Embryonic facial prominence (tissue), 1 donor: ENCODE results near the gene GJB5.

Experiments used
- DNase-seq: peaks from one replicate; pipeline ENCODE4 v3.0.0-alpha.2; 2016; ENCODE audit errors: extremely low spot score

GJB5 gene

DNA sequence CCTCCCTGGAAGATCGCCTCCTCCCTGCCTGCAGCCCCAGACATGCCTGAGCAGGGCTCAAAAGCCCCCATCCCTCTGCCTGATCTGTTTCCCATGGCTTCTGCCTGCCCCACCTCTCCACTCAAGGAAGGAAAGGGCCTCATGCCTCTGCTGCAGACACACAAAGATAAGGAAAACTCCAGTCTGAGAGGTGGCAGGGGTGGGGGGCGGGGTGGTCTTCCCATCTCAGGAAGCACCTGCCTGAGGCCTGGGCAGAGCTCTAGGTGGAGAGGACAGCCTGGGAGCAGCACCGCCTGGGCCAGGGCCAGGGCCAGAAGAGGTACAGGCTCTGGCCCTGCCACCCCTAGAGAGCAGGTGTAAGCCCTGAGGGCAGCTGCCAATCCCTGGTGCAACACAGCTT, 22.1 kb downstream of the GJB5 start:
- DNase-seq: no peak

DNA sequence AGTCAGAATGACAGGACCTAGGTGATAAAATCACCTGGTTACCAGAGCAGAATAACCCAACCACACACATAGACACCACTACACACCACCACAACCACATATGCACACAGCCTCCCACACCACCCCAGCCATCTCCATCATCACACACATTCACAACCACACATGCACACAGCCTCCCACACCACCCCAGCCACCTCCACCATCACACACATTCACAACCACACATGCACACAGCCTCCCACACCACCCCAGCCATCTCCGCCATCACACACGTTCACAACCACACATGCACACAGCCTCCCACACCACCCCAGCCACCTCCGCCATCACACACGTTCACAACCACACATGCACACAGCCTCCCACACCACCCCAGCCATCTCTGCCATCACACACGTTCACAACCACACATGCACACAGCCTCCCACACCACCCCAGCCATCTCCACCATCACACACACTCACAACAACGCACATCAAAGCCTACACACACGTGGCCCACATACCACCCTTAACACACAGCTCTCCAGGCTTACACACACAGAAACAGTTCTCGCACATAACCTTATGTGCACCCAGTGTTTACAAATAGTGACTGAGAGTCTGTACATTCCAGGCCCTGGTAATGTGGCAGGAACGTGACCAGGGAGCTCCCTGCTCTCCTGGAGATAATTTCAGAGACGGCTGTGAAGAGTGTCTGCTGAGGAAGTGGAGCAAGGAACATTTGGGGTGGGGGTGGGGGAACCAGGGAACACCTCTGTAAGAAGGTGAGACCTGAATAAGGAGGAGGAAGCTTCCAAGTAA, 22.9 kb downstream of the GJB5 start:
- DNase-seq: no peak

DNA sequence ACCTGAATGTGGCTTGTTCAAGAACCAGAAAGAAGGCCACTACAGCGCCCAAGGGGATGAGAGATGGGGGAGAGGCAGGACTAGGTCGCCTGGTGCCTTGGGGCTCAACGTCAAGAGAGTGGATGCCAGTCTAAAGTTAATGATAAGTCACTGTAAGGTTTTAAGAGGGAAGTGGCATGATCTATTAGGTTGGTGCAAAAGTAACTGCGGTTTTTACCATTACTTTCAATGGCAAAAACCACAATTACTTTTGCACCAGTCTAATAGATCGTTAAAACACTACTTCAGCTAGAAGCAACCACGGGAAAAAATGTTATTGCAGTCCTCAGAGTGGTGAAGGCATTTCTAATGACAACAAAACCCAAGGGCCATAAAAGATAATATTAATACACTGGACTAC, 23.5 kb downstream of the GJB5 start:
- DNase-seq: no peak

DNA sequence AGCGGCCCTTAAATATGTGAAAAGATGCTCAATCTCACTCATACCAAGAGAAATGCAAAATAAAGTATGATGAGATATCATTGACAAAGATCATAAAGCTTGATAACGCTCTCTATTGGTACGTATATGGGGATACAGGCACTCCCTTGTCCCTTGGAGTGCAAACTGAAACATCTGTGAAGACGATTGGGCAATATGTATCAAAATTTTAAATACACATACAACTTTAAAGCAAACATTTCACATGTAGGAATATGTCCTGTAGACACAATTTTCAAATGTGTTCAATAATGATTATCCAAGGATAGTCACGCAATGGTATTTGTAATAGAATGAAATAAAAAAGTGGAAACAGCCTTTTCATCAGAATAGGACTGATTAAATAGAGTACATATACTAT, 24.2 kb downstream of the GJB5 start:
- DNase-seq: no peak

DNA sequence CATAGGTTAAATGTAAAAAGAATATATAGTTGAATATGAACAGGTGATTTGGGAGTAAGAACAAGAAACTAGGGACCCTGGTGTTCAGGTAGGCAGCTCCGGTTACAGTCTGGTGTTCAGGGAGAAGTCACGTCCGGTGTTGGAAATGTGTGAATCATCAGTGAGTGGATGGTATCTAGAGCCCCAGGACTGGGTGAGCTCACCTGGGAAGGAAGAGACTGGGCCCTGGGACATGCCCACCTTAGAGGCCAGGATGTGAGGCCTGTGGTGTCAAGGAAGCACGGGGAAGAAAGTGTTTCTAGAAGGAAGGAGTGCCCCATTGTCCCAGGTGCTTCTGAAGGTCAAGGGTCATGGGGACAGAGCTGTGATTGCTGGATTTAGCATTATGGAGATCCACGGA, 24.7 kb downstream of the GJB5 start:
- no peak for DNase-seq

DNA sequence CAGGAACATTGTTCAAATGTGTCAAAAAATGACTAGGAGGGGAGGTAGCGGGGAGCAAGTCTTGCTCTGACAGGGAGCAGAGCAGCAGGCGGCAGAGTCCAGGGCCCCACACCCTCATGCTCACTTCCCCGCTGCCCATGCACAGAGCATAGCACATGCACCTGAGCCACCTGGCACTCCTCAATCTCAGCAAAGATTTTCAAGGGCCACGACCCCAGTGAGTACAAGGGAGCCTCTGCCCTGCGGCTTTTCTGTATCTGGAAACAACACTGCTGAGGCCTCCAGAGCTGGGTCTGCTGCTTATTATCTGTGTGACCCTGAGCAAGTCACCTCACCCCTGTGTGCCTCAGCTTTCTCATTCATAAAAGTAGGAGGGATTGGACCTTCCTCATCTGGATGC, 25.1 kb downstream of the GJB5 start:
- DNase-seq: no peak

DNA sequence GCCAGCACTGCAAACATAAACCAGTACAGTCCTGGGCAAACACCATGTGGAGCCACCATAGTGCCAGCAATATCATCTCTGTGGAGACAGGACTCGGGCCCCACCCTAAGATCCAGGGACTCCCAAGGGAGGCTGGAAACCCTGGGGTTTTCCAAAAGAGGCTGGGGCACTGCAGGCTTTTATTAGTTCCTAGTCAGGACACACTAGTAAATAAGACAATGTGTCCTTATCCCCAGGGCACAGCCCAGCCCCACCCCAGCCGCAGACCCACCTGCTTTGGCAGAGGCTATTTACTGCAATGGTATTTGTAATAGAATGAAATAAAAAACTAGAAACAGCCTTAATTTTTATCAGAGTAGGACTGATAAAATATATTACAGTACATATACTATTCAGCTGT, 25.7 kb downstream of the GJB5 start:
- DNase-seq: no peak

DNA sequence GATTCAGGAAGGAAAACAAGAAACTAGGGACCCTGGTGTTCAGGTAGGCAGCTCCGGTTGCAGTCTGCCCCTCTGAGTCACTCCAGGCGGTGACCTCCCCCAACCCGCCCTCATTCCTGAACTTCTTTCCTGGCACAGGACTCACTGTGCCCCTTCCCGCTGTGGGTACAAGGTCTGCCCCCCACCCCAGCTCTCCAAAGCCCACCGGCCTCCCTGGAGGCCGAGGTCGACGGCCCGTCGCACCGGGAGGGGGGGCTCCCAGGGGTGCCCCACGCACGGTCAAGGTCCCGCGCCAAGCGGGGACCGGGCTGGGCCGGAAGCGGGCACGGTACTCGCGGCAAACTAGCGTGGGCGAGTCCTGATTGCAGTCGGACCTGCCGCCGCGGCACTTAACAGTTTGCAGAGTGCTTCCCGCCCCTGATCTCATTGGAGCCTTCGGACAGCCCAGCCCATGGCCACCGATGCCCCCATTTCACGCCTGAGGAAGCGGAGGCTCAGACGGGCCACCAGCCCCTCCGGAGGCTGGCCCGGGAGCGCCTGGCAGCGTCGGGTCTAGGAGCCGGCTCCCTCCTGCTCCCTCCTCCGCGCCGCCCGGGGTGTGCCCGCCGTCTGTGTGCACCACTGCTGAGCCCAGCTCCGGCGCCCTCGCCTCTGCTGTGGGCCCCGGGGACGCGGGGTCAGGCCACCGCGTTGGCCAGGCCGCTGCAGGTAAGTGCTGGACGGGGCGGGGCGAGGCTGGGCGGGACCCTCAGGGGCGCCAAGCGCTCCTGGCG, 26.4 kb downstream of the GJB5 start, which contains the start of gene GJB3:
Gene GJB3, plus strand, starts transcription at position 144 of the 773 bp plus-strand sequence. CDS start 3,549 bp downstream, outside the sequence.
- no peak for DNase-seq

DNA sequence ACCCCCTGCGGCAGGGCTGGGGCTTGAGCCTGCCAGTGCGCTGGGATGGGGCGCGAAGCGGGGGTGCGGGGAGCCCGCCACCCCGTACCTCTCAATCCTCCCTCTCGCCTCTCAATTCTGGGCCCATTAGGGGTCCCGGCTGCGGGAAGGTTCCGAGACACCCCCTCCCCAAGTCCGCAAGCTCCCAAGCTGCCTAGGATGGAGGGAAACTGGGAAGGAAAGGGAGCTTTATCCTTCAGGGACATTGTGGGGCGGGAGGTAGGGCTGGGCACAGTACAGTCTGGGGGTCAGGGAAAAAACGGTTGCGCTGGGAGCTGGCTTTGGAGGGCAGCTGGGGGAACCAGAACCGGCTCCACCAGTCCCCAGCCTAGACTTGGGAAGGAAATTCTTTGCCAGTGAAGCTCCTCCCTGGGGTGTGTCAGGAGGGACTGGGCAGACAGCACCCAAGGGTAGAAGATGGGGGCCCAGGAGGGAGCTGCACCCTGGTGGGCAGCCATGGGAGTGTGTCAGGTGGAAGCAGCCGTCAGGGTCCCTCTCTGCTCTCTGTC, 27.1 kb downstream of the GJB5 start:
- no peak for DNase-seq

DNA sequence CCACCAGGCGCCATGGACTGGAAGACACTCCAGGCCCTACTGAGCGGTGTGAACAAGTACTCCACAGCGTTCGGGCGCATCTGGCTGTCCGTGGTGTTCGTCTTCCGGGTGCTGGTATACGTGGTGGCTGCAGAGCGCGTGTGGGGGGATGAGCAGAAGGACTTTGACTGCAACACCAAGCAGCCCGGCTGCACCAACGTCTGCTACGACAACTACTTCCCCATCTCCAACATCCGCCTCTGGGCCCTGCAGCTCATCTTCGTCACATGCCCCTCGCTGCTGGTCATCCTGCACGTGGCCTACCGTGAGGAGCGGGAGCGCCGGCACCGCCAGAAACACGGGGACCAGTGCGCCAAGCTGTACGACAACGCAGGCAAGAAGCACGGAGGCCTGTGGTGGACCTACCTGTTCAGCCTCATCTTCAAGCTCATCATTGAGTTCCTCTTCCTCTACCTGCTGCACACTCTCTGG, 29.9 kb downstream of the GJB5 start:
- DNase-seq: no peak

DNA sequence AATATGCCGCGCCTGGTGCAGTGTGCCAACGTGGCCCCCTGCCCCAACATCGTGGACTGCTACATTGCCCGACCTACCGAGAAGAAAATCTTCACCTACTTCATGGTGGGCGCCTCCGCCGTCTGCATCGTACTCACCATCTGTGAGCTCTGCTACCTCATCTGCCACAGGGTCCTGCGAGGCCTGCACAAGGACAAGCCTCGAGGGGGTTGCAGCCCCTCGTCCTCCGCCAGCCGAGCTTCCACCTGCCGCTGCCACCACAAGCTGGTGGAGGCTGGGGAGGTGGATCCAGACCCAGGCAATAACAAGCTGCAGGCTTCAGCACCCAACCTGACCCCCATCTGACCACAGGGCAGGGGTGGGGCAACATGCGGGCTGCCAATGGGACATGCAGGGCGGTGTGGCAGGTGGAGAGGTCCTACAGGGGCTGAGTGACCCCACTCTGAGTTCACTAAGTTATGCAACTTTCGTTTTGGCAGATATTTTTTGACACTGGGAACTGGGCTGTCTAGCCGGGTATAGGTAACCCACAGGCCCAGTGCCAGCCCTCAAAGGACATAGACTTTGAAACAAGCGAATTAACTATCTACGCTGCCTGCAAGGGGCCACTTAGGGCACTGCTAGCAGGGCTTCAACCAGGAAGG, 30.5 kb downstream of the GJB5 start:
- DNase-seq: no peak

DNA sequence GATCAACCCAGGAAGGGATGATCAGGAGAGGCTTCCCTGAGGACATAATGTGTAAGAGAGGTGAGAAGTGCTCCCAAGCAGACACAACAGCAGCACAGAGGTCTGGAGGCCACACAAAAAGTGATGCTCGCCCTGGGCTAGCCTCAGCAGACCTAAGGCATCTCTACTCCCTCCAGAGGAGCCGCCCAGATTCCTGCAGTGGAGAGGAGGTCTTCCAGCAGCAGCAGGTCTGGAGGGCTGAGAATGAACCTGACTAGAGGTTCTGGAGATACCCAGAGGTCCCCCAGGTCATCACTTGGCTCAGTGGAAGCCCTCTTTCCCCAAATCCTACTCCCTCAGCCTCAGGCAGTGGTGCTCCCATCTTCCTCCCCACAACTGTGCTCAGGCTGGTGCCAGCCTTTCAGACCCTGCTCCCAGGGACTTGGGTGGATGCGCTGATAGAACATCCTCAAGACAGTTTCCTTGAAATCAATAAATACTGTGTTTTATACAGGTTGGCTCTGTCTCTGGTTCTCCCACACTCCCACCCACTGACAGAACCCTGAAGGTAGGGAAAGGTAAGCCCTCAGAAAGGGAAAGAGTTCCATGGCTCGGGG, 31.1 kb downstream of the GJB5 start:
- no peak for DNase-seq

DNA sequence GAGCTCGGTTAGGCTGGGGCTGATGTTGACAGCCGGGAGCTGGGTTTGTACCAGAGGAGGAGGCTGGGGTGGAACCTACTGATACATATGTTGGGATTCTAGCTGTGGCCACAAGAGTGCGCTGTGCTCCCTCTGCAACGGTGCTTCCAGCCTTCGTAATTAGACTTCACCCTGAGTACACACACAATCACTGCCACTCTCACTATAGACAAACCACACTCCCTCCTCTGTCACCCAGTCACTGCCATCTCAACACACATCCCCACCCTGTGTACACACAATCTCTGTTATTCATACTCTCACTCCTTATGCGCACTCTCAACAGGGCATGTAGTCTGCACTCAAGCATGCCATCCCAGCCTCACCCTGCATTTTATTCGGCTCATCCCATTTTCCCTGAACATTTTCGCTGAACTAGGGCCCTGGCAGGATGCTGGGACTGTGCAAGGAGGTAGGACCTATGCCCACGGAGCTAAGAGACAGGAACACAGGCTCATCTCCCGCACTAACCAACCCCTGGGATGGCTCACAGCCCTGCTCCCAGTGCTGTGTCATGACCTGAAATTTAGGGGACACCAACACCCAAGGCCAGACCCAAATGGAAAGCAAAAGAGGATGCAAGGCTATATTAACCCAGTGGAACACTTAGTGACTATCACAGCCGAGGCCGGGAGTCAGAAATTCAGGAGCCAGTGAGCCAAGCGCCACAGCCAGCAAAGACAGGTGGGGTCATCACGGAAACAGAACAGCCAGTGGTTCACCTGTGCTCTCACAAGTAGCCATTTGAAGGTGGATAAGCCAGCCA, 31.9 kb downstream of the GJB5 start:
- peak; percentile 46 for DNase-seq

DNA sequence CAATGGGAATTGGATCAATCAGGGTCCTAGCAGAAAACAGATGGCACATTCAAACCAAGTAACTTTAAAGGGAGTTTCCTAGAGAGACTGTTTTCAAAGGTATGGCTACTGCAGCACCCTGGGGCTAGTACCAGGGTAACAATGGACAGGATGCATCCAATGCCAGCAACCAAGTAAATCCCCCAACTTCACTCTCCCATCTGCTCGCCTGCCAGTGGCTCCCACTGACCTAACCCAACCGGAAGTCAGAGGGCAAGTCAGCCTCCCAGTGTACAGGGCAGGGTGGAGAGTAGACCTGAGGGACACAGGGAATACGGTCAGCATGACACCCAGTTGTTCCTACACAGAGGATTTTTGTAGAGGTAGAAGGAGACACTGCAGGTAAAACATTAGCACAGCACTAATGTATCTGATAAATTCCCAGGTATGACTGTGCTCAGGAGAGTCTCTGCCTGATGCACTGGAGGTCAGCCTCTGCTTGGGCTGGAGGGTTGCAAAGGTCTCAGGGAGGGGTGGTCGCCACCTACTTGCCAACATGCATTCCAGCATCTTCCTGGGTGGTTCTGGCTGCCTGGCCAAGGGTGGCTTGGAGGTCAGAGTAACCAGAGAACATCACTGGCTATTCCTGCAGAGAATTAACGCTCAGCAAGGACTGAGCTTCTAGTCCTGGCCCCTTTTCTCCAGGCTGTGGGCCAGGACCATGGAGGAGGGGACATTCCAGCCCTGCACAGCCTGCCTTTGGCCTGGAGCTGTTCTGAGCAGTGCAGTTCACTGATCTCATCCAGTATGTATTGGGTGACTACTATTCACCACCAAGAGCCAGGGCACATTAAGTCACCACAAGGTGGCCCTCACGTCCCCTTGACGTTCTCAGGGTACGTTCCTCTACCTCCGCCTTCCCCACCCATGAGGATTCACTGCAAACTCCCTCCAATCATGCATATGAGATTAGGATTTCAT, 32.9 kb downstream of the GJB5 start:
- DNase-seq: no peak

DNA sequence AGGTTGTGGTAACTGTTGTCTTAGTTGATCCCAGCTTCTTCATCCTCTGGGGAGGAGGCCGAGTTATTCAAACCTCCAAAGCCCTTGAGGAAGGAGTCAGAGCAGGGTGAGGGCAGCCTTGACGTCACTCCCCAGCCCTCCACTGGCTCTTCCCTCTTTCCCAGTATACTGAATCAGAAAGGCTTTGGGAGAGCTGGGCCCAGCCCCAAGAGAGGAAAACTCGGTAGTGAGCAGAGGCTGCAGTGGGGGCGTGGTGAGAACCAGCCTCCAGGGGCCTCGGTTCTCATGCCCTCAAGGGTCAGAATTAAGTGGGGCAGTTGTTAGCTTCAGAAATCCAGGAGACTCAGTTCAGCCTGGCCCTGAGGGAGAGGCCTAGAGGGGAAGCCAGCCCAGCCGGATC, 36.1 kb downstream of the GJB5 start:
- no peak for DNase-seq

DNA sequence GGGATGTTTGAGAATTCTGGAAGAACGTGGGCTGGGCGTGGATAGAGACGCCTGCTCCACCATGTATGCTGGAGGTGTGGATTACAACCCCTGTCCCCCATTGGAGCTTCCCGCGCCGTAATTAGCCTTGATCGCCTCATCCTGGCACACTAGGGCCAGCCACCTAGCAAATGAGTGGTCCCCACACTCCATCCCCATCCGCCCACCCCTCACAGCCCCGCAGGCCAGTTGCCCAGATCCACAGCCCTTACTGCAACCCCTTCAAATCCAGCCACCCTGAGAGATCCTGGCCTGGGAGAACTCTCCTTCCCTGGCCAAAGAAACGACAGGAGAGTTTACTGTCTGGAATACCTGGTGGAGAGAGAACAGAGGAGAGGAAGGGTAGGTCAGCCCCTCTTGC, 37.6 kb downstream of the GJB5 start:
- no peak for DNase-seq

DNA sequence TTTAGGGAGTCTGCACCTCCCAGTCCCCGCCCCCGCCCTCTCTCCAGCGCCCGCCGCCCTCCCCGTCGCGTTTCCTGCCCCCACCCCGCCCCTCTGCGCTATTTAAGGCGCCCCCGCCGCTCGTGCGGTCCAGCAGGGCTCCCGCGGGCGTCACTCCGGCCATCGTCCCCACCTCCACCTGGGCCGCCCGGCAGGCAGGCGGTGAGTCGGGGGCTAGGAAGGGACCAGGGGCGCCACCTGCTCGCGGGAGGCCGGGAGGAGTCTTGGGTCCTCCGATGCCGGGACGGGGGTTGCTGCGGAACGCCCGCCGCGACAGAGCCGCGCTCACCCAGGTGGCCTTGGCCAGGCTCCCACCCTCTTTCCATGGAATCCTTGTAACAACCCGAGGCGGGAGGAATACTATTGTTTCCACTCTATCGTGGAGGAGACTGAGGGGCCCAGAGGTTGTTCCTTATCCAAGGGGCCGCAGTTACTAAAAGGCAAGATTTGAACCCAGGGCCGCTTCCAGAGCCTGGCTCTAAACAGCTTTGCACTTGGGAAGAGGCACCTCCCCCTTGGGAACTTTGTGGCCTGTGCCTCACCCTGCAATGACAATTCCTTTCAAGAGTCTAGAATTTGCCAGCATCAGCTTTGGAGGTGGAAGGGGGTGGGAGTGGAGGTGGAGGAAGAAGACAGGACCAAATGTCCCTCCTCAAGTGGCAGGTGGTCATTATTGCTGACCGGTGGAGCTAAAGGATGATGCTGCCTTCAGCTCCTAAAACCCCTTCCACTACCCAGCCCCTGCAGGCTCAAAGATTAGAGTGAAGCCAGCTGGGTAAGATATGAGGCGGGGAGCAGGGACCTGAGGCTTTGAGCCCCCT, 38.3 kb downstream of the GJB5 start, which contains the start of gene GJA4:
Gene GJA4, plus strand, starts transcription at position 132 of the 860 bp plus-strand sequence. CDS start 1,215 bp downstream, outside the sequence.
- DNase-seq: no peak

DNA sequence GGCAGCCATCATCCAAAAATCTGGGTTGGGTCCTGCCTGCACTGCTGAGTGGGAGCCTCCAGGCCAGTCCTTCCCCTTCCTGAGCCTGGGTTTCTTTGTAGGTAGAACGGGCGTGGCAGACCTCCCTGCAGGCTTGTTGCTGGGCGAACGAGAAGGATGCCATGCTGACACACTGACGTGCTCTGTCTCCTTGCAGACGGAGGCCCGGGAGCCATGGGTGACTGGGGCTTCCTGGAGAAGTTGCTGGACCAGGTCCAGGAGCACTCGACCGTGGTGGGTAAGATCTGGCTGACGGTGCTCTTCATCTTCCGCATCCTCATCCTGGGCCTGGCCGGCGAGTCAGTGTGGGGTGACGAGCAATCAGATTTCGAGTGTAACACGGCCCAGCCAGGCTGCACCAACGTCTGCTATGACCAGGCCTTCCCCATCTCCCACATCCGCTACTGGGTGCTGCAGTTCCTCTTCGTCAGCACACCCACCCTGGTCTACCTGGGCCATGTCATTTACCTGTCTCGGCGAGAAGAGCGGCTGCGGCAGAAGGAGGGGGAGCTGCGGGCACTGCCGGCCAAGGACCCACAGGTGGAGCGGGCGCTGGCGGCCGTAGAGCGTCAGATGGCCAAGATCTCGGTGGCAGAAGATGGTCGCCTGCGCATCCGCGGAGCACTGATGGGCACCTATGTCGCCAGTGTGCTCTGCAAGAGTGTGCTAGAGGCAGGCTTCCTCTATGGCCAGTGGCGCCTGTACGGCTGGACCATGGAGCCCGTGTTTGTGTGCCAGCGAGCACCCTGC, 39.3 kb downstream of the GJB5 start:
- DNase-seq: no peak
